OCI-LY3 (cell line): ENCODE results near the gene GUF1.

Experiments
- CTCF ChIP-seq: fragments of 200-600, 300-600 bp; sonication (generic); IDR thresholded peaks from 2 replicates; pipeline ENCODE4 v1.5.1; 2014; ENCODE audit warnings: antibody characterized with exemption, low read length, low read depth
- EZH2phosphoT487 ChIP-seq: fragments of 200-600 bp; shearing (Covaris generic); IDR thresholded peaks from 2 replicates; pipeline ENCODE4 v1.6.1; 2018; ENCODE audit warnings: antibody characterized with exemption, mixed run types, low read depth

- no peak for TF ChIP-seq CTCF
- TF ChIP-seq EZH2phosphoT487: no peak
These were observed 49.3 kb downstream of the GUF1 start for GRCh38 chr4:44727471-44727870.
